ENCODE measurements around the gene FKTN.

Gene FKTN

DNA sequence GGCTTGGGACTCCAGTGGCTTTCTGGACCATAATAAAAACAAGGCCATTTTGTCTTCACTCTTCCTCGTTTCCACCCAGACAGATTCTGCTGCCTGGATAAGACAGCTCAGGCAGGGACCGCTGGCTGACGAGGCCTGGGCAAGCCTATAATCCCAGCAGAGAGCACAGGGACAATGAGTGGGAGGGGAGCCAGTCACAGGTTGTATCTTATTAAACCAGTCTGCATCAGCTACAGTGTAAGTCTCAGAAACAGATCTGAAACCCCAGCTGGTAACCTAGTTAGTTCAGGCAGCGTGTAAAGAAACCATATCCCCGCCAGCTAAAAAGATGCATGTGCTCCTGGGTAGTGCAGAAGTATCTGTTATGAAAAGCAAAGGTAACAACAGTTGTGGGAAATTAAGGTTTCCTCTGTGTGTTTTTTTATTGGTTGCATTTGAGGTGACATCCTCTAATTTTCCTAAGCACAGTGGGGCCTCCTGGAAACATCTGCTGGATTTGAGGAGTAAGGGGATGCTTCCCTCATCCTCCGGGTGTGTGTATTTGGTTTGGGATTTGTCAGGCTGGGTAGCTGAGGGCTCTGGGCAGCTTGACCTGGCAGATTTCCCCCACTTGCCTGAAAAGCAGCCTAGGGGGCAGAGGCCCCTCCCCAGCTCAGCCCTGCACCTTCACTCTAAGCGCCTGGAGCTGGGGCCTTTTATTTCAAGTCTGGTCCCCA is 89.1 kb downstream of the FKTN start:
- CTCF ChIA-PET: interaction anchor here (0.6 to 1.1 kb wide), 3 partner anchors 9 to 190 kb away, joined by 3 to 5 read pairs (median 3); no protein-coding TSS in a partner anchor
- TF ChIP-seq TARDBP (IDR thresholded peaks at IDR 0.05) (no peak), BHLHE40 (IDR thresholded peaks at IDR 0.05; ENCODE audit: borderline replicate concordance) (no peak), HDGF (IDR thresholded peaks at IDR 0.05; ENCODE audit: borderline replicate concordance) (no peak), NFRKB (IDR thresholded peaks at IDR 0.05) (no peak), FOXK2 (IDR thresholded peaks at IDR 0.05) (no peak), ZNF384 (IDR thresholded peaks at IDR 0.05) (no peak), ARNT (IDR thresholded peaks at IDR 0.05) (no peak), FOXA1 (IDR thresholded peaks at IDR 0.05) (no peak), LEF1 (IDR thresholded peaks at IDR 0.05; ENCODE audit: borderline replicate concordance) (no peak), SUZ12 (IDR thresholded peaks at IDR 0.05) (no peak), FOXM1 (IDR thresholded peaks at IDR 0.05; ENCODE audit: borderline replicate concordance) (no peak), L3MBTL2 (conservative IDR thresholded peaks at IDR 0.05) (no peak), ELF4 (IDR thresholded peaks at IDR 0.05) (no peak), CTBP1 (IDR thresholded peaks at IDR 0.05; ENCODE audit: borderline replicate concordance) (no peak), SP1 (IDR thresholded peaks at IDR 0.05) (no peak)
- TF ChIP-seq, protein P1, sequence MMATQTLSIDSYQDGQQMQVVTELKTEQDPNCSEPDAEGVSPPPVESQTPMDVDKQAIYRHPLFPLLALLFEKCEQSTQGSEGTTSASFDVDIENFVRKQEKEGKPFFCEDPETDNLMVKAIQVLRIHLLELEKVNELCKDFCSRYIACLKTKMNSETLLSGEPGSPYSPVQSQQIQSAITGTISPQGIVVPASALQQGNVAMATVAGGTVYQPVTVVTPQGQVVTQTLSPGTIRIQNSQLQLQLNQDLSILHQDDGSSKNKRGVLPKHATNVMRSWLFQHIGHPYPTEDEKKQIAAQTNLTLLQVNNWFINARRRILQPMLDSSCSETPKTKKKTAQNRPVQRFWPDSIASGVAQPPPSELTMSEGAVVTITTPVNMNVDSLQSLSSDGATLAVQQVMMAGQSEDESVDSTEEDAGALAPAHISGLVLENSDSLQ (IDR thresholded peaks at IDR 0.05): no peak
- DNase-seq (ENCODE audit: extremely low spot score): no peak
- POLR2A ChIA-PET: interaction anchor here (1.1 kb wide), 1 partner anchor 8 kb away, joined by 3 read pairs; no protein-coding TSS in a partner anchor

DNA sequence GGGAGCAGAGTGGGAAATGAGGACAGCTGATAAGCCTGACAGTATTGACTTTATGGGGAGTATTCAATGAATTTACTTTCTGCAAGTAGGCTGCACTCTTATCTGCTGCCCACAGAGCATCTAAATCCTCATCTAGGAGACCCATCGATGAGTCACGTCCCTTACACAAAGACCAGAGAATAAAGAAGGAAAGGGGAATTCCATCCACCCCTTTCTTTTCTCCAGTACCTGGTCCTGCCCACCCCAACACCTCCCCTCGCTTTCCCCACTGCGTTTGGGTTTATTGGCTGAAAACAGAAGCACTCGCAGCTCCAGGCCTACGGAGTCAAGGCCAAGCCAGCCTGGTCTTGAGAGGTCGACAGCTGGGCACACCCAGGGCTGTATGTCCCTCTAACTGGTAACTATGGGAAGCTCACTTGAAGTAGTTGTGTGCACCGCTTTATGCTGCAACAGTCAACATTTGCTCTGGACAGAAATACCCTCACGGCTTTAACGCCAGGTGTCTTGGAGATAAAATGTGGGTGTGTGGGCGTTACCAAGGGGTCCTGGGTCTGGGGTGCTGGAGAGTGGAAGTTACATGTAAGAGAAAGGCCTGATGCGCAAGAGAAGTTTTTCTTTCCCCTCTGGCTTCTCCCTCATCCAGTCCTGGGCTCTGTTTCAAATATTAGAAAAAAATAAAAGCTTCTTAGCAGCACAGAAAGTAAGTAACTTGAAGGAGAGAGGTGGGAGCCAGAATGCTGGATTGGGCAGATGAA is 89.8 kb downstream of the FKTN start:
- no peak for DNase-seq (ENCODE audit: extremely low spot score)
- CTCF ChIA-PET: interaction anchor here (0.6 to 0.9 kb wide), 2 partner anchors 10 to 189 kb away, joined by 3 to 5 read pairs; no protein-coding TSS in a partner anchor
- TF ChIP-seq, protein P1 (IDR thresholded peaks at IDR 0.05): no peak
- no peak for TF ChIP-seq BHLHE40 (IDR thresholded peaks at IDR 0.05; ENCODE audit: borderline replicate concordance)
- TF ChIP-seq FOXK2 (IDR thresholded peaks at IDR 0.05): no peak
- TF ChIP-seq FOXM1 (IDR thresholded peaks at IDR 0.05; ENCODE audit: borderline replicate concordance): no peak
- no peak for TF ChIP-seq TARDBP (IDR thresholded peaks at IDR 0.05)
- POLR2A ChIA-PET: interaction anchor here (1.1 kb wide), 1 partner anchor 9 kb away, joined by 3 read pairs; no protein-coding TSS in a partner anchor

DNA sequence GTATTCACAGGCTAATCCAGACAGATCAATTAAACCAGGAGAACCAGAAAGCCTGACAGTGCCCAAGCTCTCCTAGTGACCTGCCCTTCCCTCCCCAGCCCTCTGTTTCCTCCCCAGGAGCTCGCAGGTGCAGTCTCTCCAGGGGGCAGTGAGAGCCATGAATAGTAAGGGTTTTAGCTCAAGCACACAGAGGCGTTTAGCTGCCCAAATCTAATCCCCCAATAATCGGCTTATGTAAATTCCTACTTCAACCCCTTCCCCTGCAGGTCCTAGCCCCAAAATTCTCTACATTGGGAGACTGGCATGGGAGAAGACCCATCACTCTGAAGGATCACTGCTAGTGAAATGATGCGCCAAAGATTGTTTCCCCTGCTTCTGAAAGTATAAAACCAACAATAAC is 93.9 kb downstream of the FKTN start:
- no peak for DNase-seq (ENCODE audit: extremely low spot score)
- TF ChIP-seq FOXM1 (IDR thresholded peaks at IDR 0.05; ENCODE audit: borderline replicate concordance) (no peak), SP1 (IDR thresholded peaks at IDR 0.05) (no peak), CTBP1 (IDR thresholded peaks at IDR 0.05; ENCODE audit: borderline replicate concordance) (no peak), ELF4 (IDR thresholded peaks at IDR 0.05) (no peak), ARNT (IDR thresholded peaks at IDR 0.05) (no peak), NFRKB (IDR thresholded peaks at IDR 0.05) (no peak)
- CTCF ChIA-PET: interaction anchor here (0.7 kb wide), 1 partner anchor 38 kb away, joined by 3 read pairs; no protein-coding TSS in a partner anchor
- POLR2A ChIA-PET: no interaction called here

DNA sequence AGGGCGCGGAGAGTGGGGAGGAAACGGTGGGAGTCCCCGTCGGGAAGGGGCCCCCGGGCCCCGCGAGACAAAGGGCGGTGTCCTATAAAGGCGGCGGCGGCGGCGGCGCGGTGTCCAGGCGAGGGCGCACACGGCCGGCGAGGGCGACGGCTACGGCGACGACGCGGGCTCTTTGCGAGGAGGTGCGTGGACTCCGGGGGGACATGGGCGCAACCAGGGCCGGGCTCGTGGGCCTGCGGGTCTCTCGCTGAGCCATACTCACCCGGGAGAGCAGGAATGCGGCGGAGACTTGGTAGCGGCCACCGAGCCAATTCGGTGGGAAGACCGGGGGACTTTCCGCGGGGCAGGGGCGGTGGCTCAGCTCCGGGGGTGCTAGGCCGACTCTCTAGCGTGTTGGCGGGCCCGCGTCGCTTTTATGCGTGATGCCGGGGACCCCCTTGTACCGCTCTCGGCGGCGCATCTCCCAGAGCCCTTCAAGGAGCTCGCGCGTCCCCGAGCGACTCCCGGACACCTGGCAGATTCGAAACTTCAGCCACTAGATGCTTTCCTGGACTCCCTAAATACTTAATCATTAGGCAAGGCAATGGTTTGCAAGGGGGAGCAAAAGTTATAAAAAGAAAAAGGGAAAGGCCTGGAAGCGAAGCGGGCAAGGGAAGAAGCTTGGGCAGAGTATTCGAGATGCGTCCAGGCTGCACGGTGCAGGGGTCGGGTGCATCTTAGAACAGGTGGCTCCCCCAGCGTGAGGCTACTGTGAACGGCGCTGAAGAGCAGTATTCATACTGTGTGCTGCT is 98.4 kb downstream of the FKTN start:
- POLR2A ChIA-PET: no interaction called here
- TF ChIP-seq L3MBTL2 (conservative IDR thresholded peaks at IDR 0.05) (peak; percentile 70), LEF1 (IDR thresholded peaks at IDR 0.05; ENCODE audit: borderline replicate concordance) (no peak)
- peak; percentile 42 for DNase-seq (ENCODE audit: extremely low spot score)
- CTCF ChIA-PET: no interaction called here

DNA sequence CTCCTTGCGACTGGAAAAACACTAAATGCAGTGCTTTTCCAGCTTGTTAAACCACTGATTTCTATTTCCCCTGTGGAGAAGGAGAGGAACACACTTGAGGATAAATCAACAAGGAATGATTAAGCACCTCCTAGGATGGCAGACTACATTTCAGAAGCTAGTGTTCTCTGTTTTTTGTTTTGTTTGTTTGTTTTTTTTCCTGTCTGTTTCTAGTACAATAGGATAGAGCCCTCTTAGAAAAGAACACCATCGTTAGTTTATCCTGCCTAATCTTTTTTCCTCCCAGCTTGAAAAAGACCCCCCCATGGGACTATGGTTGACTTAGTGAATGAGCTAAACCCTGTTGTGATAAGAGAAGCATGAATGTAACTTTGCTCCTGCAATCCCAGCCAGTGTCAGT is 100.4 kb downstream of the FKTN start:
- CTCF ChIA-PET: no interaction called here
- POLR2A ChIA-PET: interaction anchor here (1.0 kb wide), 1 partner anchor 37 kb away, joined by 3 read pairs; no protein-coding TSS in a partner anchor
- peak; percentile 33 for DNase-seq (ENCODE audit: extremely low spot score)
- no peak for TF ChIP-seq LEF1 (IDR thresholded peaks at IDR 0.05; ENCODE audit: borderline replicate concordance)
- TF ChIP-seq, protein P1 (IDR thresholded peaks at IDR 0.05): peak; percentile 87

DNA sequence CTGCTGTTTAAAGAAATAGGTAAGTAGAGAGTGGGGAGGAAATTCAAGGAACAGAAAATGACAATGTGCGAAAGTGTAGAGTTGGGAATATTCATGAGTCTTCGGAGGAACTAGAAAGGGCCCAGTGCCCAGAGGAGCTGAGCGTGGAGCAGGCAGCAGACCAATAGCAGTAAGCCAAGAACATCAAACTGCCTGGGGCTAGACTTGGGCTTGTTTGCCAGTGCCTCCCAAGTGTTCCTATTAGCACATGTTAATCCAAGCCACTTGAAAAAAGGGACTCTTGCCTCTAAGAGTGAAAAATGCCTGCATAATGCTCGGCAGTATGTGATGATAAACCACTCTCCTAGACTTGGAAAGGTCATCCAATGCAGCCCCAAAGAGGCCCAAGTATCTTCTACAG is 103.1 kb downstream of the FKTN start:
- no peak for DNase-seq (ENCODE audit: extremely low spot score)
- POLR2A ChIA-PET: no interaction called here
- TF ChIP-seq SUZ12 (IDR thresholded peaks at IDR 0.05) (no peak), CTBP1 (IDR thresholded peaks at IDR 0.05; ENCODE audit: borderline replicate concordance) (no peak), HDGF (IDR thresholded peaks at IDR 0.05; ENCODE audit: borderline replicate concordance) (no peak), TARDBP (IDR thresholded peaks at IDR 0.05) (no peak), FOXM1 (IDR thresholded peaks at IDR 0.05; ENCODE audit: borderline replicate concordance) (no peak), NFRKB (IDR thresholded peaks at IDR 0.05) (no peak), BHLHE40 (IDR thresholded peaks at IDR 0.05; ENCODE audit: borderline replicate concordance) (no peak), ELF4 (IDR thresholded peaks at IDR 0.05) (no peak), FOXK2 (IDR thresholded peaks at IDR 0.05) (no peak), ARNT (IDR thresholded peaks at IDR 0.05) (no peak), LEF1 (IDR thresholded peaks at IDR 0.05; ENCODE audit: borderline replicate concordance) (no peak), L3MBTL2 (conservative IDR thresholded peaks at IDR 0.05) (no peak), ZNF384 (IDR thresholded peaks at IDR 0.05) (no peak), SP1 (IDR thresholded peaks at IDR 0.05) (no peak), FOXA1 (IDR thresholded peaks at IDR 0.05) (no peak)
- TF ChIP-seq, protein P1 (IDR thresholded peaks at IDR 0.05): no peak
- CTCF ChIA-PET: interaction anchor here (0.7 kb wide), 1 partner anchor 23 kb away, joined by 3 read pairs; no protein-coding TSS in a partner anchor

All from HEK293T (cell line).